Neural cell (in vitro differentiated cells): ENCODE measurements around the gene FRS3.

Source experiments
- CTCF ChIP-seq: fragments of 450-650 bp; IDR thresholded peaks from 2 replicates; pipeline ENCODE4 v1.5.1; 2014; ENCODE audit warnings: antibody characterized with exemption, mild to moderate bottlenecking, moderate library complexity; ENCODE audit not compliant: poor library complexity, severe bottlenecking
- EP300 ChIP-seq: fragments of 450-650 bp; conservative IDR thresholded peaks from 2 replicates; pipeline ENCODE4 v1.6.1; 2014; ENCODE audit warnings: antibody characterized with exemption, mild to moderate bottlenecking, moderate library complexity; ENCODE audit not compliant: poor library complexity, severe bottlenecking
- EZH2 ChIP-seq: fragments of 200-600, 300-800 bp; shearing (Covaris generic), sonication (generic); IDR thresholded peaks from 2 replicates; pipeline ENCODE4 v1.6.1; 2014; ENCODE audit warnings: antibody characterized with exemption, low read length, borderline replicate concordance, mild to moderate bottlenecking; ENCODE audit not compliant: insufficient read depth, poor library complexity, severe bottlenecking
- MXI1 ChIP-seq: fragments of 450-650 bp; conservative IDR thresholded peaks from 2 replicates; pipeline ENCODE4 v1.6.1; 2014; ENCODE audit warnings: antibody characterized with exemption, mild to moderate bottlenecking; ENCODE audit not compliant: poor library complexity, severe bottlenecking
- POLR2AphosphoS5 ChIP-seq: IDR thresholded peaks from 2 replicates; pipeline ENCODE4 v1.6.1; 2012
- RAD21 ChIP-seq: fragments of 450-650 bp; conservative IDR thresholded peaks from 2 replicates; pipeline ENCODE4 v1.6.1; 2014; ENCODE audit warnings: antibody characterized with exemption, mild to moderate bottlenecking, moderate library complexity
- REST ChIP-seq: IDR thresholded peaks from 2 replicates; pipeline ENCODE4 v1.6.1; 2012; ENCODE audit warnings: borderline replicate concordance
- SMC3 ChIP-seq: fragments of 450-650 bp; conservative IDR thresholded peaks from 2 replicates; pipeline ENCODE4 v1.6.1; 2014; ENCODE audit warnings: antibody characterized with exemption, mild to moderate bottlenecking, moderate library complexity; ENCODE audit not compliant: poor library complexity

DNA sequence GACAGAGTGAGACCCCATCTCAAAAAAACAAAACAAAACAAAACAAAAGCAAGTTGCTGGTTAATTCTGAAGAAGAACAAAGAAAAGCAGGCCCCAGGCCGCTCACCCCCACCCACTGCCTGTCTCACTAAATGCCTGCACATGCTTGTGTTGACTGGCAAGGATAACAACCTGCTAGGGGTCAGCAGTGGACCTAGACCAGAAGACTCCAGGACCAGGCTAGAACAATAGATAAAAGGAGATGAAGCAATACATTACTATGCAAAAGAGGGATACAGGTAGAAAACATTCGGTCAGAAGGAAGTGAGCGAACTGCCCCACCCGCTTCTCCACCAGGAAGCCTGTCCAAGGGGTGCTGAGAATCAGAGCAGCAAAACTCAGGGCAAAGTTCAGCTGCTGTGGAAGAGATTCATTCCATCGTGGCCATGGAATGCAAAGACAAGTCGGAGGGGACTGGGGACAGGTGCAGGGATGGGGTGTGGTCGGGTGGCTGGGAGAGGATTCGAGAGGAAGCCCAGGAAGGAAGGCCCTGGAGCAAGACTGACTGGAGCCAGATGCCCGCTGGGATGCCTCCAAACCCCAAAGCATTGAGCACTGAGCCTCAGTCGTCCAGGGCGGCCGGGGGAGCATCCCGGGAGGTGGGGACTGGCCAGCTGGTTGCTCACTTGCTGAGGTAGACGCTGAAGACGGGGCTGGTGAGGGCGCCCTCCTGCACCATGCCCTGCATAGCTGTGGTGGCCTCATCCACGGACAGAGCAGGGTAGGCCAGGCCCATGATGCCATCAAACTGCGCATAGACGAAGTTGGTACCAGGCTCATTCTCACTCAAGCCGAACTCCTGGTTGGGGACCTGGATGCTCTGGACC is 37.8 kb downstream of the FRS3 start:
- TF ChIP-seq CTCF (no peak), MXI1 (no peak), POLR2AphosphoS5 (no peak), SMC3 (no peak), EZH2 (no peak), REST (no peak), RAD21 (no peak), EP300 (no peak)
